Fibroblast of lung (primary cell): ENCODE results near the gene LINC01488. TPM values are rescaled to one million over a fixed set of nuclear protein-coding genes. Genes with fewer than 3 reads are reported as not detected.

ENCODE experiments used
- DNase-seq, 2 donors: peaks; one replicate each; pipeline versions ENCODE4 v3.0.0 to v3.0.0-alpha.2; 2010; ENCODE audit warnings: low read depth in 2 of 2
- H2AFZ ChIP-seq: 2 replicates; pipeline ENCODE4 v1.5.1; 2012; ENCODE audit warnings: low read length, control low read depth, inconsistent platforms
- H3K27ac ChIP-seq: 2 replicates; pipeline ENCODE4 v1.5.1; 2011; ENCODE audit warnings: low read length, control low read depth; ENCODE audit not compliant: insufficient read depth
- H3K27me3 ChIP-seq: 2 replicates; pipeline ENCODE4 v1.5.1; 2011; ENCODE audit warnings: mild to moderate bottlenecking, low read length; ENCODE audit not compliant: control insufficient read depth, insufficient read depth
- H3K36me3 ChIP-seq: 2 replicates; pipeline ENCODE4 v1.5.1; 2011; ENCODE audit warnings: low read length; ENCODE audit not compliant: control insufficient read depth, insufficient read depth
- H3K4me1 ChIP-seq: 2 replicates; pipeline ENCODE4 v1.5.1; 2011; ENCODE audit warnings: low read length; ENCODE audit not compliant: control insufficient read depth, insufficient read depth; ENCODE audit errors: extremely low read depth
- H3K4me2 ChIP-seq: 2 replicates; pipeline ENCODE4 v1.5.1; 2011; ENCODE audit warnings: low read length, control low read depth; ENCODE audit not compliant: insufficient read depth; ENCODE audit errors: extremely low read depth
- H3K4me3 ChIP-seq, 4 experiments: fragments of 200-600 bp in 1 of 4; sonication (generic) in 1 of 4; replicated peaks in 1 of 4; 2 replicates each; pipeline ENCODE4 v1.5.1; 2011 to 2016; ENCODE audit warnings: low read length in 4 of 4, low read depth in 3 of 4, mild to moderate bottlenecking in 3 of 4, control low read depth in 2 of 4, inconsistent platforms in 1 of 4, mixed read lengths in 1 of 4; ENCODE audit not compliant: insufficient read depth in 1 of 4; ENCODE audit errors: control extremely low read depth in 1 of 4
- H3K79me2 ChIP-seq: 2 replicates; pipeline ENCODE4 v1.5.1; 2012; ENCODE audit warnings: mild to moderate bottlenecking, low read length, inconsistent platforms; ENCODE audit not compliant: control insufficient read depth, insufficient read depth
- H3K9ac ChIP-seq: 2 replicates; pipeline ENCODE4 v1.5.1; 2011; ENCODE audit warnings: mild to moderate bottlenecking, low read length, control low read depth; ENCODE audit not compliant: insufficient read depth
- H3K9me3 ChIP-seq: 2 replicates; pipeline ENCODE4 v1.5.1; 2012; ENCODE audit warnings: low read depth, low read length; ENCODE audit not compliant: control insufficient read depth, insufficient read depth
- H4K20me1 ChIP-seq: 2 replicates; pipeline ENCODE4 v1.5.1; 2011; ENCODE audit warnings: low read length; ENCODE audit not compliant: control insufficient read depth, insufficient read depth; ENCODE audit errors: extremely low read depth
- CTCF ChIP-seq, 2 donors: IDR thresholded peaks in 1 of 2; conservative IDR thresholded peaks in 1 of 2; 1 replicate in 1 of 2; 2 replicates in 1 of 2; pipeline ENCODE4 v1.5.1; 2011 to 2012; ENCODE audit warnings: low read length in 2 of 2, control low read depth in 1 of 2, inconsistent platforms in 1 of 2, low read depth in 1 of 2, mild to moderate bottlenecking in 1 of 2
- EZH2 ChIP-seq: IDR thresholded peaks from 2 replicates; pipeline ENCODE4 v1.5.1; 2012; ENCODE audit warnings: low read length, control low read depth, mild to moderate bottlenecking; ENCODE audit errors: missing control alignments
- polyA plus RNA-seq, 2 donors: library from polyadenylated mRNA; depleted of rRNA in 1 of 2; stranded (reverse) in 1 of 2; unstranded in 1 of 2; fragments of >200 nt; gene quantifications; 2 replicates each; pipeline ENCODE4 v1.2.1, GENCODE V29; 2011 to 2012; ENCODE audit warnings: missing spikeins in 1 of 2
- total RNA-seq: library from RNA; depleted of rRNA; stranded (reverse); fragments of >200 nt; gene quantifications from 2 replicates; pipeline ENCODE4 v1.2.1, GENCODE V29; 2014

LINC01488 gene
- total and polyA plus RNA-seq, 2 donors (not counting 1 experiment from before 2014, with no cell fraction given), result not detected

- Histone ChIP-seq H3K27me3 (no peaks in the 10 kb centered on the region), H4K20me1 (no peaks in the 10 kb centered on the region), H2AFZ (no peak overlapping the region), H3K27ac (no peak overlapping the region), H3K9me3 (no peaks in the 10 kb centered on the region), H3K4me1 (peaks cover under 1% of the 10 kb centered on the region), H3K4me2 (no peak overlapping the region), H3K79me2 (no peaks in the 10 kb centered on the region), H3K36me3 (no peaks in the 10 kb centered on the region), H3K4me3 (no peak overlapping the region), H3K9ac (no peak overlapping the region)
- no peak for DNase-seq
- TF ChIP-seq CTCF (conservative IDR thresholded peaks at IDR 0.05 in 1 of 2, IDR thresholded peaks at IDR 0.05 in 1 of 2; ENCODE audit: low read depth in 1 of 2, low read length in 2 of 2), result no peak
- no peak for TF ChIP-seq EZH2
Measured at GRCh38 chr11:69491071-69492031, 9.9 kb downstream of the LINC01488 start.

GRCh38 chr11:69492201-69492991 is 10.9 kb downstream of the LINC01488 start:
- no peak for TF ChIP-seq CTCF (conservative IDR thresholded peaks at IDR 0.05 in 1 of 2, IDR thresholded peaks at IDR 0.05 in 1 of 2; ENCODE audit: low read depth in 1 of 2, low read length in 2 of 2)
- TF ChIP-seq EZH2, result no peak

More at GRCh38 chr11:69492201-69492991, 10.9 kb downstream of the LINC01488 start:
- H3K27ac ChIP-seq, result no peak overlapping the region
- H3K36me3 ChIP-seq, result no peaks in the 10 kb centered on the region
- peak in 1 of 2 donors; percentile 40 for DNase-seq
- no peak overlapping the region for H3K4me2 ChIP-seq
- H3K27me3 ChIP-seq, result no peaks in the 10 kb centered on the region
- no peaks in the 10 kb centered on the region for H4K20me1 ChIP-seq
- peaks cover 7% of the 10 kb centered on the region for H3K4me1 ChIP-seq
- H3K79me2 ChIP-seq, result no peaks in the 10 kb centered on the region
- H3K9ac ChIP-seq, result no peak overlapping the region
- H3K4me3 ChIP-seq, result no peak overlapping the region
- no peaks in the 10 kb centered on the region for H3K9me3 ChIP-seq
- H2AFZ ChIP-seq, result no peak overlapping the region
